Measurements from ENCODE around the gene USP47.

GRCh38 chr11:11940551-11940950 lies 98.8 kb downstream of the USP47 start:
- no peak for TF ChIP-seq CTCF (CRISPR knock-in tag; IDR thresholded peaks at IDR 0.05)
- no peak for TF ChIP-seq MED1 (CRISPR knock-in tag; IDR thresholded peaks at IDR 0.05)
- no peak for TF ChIP-seq MAX (IDR thresholded peaks at IDR 0.05)
- no peak for TF ChIP-seq NCOR1 (IDR thresholded peaks at IDR 0.05; ENCODE audit: borderline replicate concordance, low read length)
- no peak for TF ChIP-seq CBX2 (IDR thresholded peaks at IDR 0.05; ENCODE audit: low read depth, low read length)
- no peak for TF ChIP-seq CBX2 (CRISPR knock-in tag; IDR thresholded peaks at IDR 0.05; ENCODE audit: low read depth)
